ENCODE data around the gene TEC. TPM values are rescaled to one million over a fixed set of nuclear protein-coding genes. Genes with fewer than 3 reads are reported as not detected.

The TEC gene
- total and polyA plus RNA-seq, 2 of the 8 experiments (the other 6 are each of a cell fraction or from before 2014, with no cell fraction given) = 0.73 to 1.8 TPM

GRCh38 chr4:48133669-48134068 lies 136.0 kb downstream of the TEC start:
- Histone ChIP-seq H3K27ac (ENCODE audit: low read depth, low read length) (no peak overlapping the region), H4K20me1 (replicated peaks in 1 of 2; ENCODE audit: control insufficient read depth in 1 of 2, insufficient read depth in 2 of 2, low read length in 2 of 2) (no peaks in the 10 kb centered on the region), H2AFZ (ENCODE audit: low read length) (no peak overlapping the region), H3K4me3 (ENCODE audit: extremely low read depth in 1 of 4, insufficient read depth in 2 of 4, low read depth in 3 of 4, low read length in 4 of 4) (no peak overlapping the region), H4K91ac (replicated peaks; ENCODE audit: insufficient read length, low read length) (no peak overlapping the region), H3K18ac (ENCODE audit: extremely low read depth, low read length) (no peak overlapping the region), H2BK20ac (ENCODE audit: low read length) (no peak overlapping the region), H3K23me2 (ENCODE audit: low read depth, low read length) (no peaks in the 10 kb centered on the region), H3K79me1 (ENCODE audit: low read depth, low read length) (no peaks in the 10 kb centered on the region), H2BK12ac (ENCODE audit: low read depth, low read length) (no peak overlapping the region), H3K4ac (replicated peaks; ENCODE audit: insufficient read length, low read depth, low read length) (no peak overlapping the region), H2AK5ac (ENCODE audit: low read depth, low read length) (no peak overlapping the region), H2BK15ac (ENCODE audit: low read length) (no peak overlapping the region), H3K9me3 (ENCODE audit: insufficient read depth in 2 of 2, low read depth in 1 of 2, low read length in 1 of 2) (no peaks in the 10 kb centered on the region), H4K5ac (ENCODE audit: insufficient read length, low read depth, low read length) (no peak overlapping the region), H3K79me2 (ENCODE audit: control insufficient read depth in 1 of 2, insufficient read depth in 2 of 2, low read length in 2 of 2) (no peaks in the 10 kb centered on the region), H3K4me2 (ENCODE audit: insufficient read depth in 1 of 2, low read depth in 2 of 2, low read length in 2 of 2) (no peak overlapping the region), H3K23ac (ENCODE audit: insufficient read length) (no peak overlapping the region), H3K56ac (replicated peaks; ENCODE audit: insufficient read length, low read depth, low read length) (no peak overlapping the region), H2BK120ac (replicated peaks; ENCODE audit: low read depth, low read length) (no peak overlapping the region), H3K4me1 (replicated peaks in 1 of 4; ENCODE audit: control insufficient read depth in 3 of 4, insufficient read depth in 4 of 4, low read length in 3 of 4) (peaks cover 0 to 3% (median 0%) of the 10 kb centered on the region in 4 experiments; a peak in 1 of 7 replicates), H4K8ac (ENCODE audit: extremely low read depth, insufficient read depth, low read length) (no peak overlapping the region), H3K27me3 (replicated peaks in 1 of 4; ENCODE audit: control insufficient read depth in 3 of 4, extremely low read depth in 1 of 4, insufficient read depth in 3 of 4, low read length in 3 of 4) (no peaks in the 10 kb centered on the region), H3K9ac (replicated peaks in 1 of 4; ENCODE audit: extremely low read depth in 1 of 4, low read depth in 3 of 4, low read length in 3 of 4) (no peak overlapping the region), H2BK5ac (ENCODE audit: low read depth, low read length) (no peak overlapping the region), H3K36me3 (ENCODE audit: control insufficient read depth in 2 of 4, insufficient read depth in 4 of 4, low read length in 3 of 4) (peaks cover 0 to 3% (median 0%) of the 10 kb centered on the region in 4 experiments; a peak in 2 of 8 replicates), H3K14ac (ENCODE audit: insufficient read length) (no peak overlapping the region)
- ChIA-PET CTCF (ENCODE audit: partially characterized antibody) (interaction anchor here (1.8 kb wide), 1 partner anchor 9 kb away, joined by 4 read pairs; no protein-coding TSS in a partner anchor), POLR2A (ENCODE audit: partially characterized antibody) (no interaction called here)
- DNase-seq (ENCODE audit: low read depth in 1 of 2, low spot score in 2 of 2) = no peak
- no peak for FAIRE-seq
- no peak for TF ChIP-seq TBP (IDR thresholded peaks at IDR 0.05; ENCODE audit: low read depth, low read length)
- no peak for TF ChIP-seq RBBP5 (IDR thresholded peaks at IDR 0.05; ENCODE audit: borderline replicate concordance, low read depth, low read length)
- TF ChIP-seq CTBP2 (IDR thresholded peaks at IDR 0.05; ENCODE audit: borderline replicate concordance, insufficient read depth, insufficient read length, low read length) = no peak
- TF ChIP-seq SP2 (IDR thresholded peaks at IDR 0.05; ENCODE audit: low read length) = no peak

Measured in H1 (cell line).